IPS-NIHi11 (cell line): Measurements from ENCODE around the gene FGF11.

Source experiments
- DNase-seq: peaks from one replicate; pipeline ENCODE4 v3.0.0; 2012; ENCODE audit warnings: mixed read lengths, low spot score

The FGF11 gene

GRCh38 chr17:7408252-7408727 lies 31.0 kb upstream of the FGF11 start:
- no peak for DNase-seq

- DNase-seq = no peak
Observed at GRCh38 chr17:7408863-7409262, 30.4 kb upstream of the FGF11 start.

GRCh38 chr17:7409716-7410115 lies 29.6 kb upstream of the FGF11 start:
- no peak for DNase-seq

GRCh38 chr17:7410634-7411426 lies 28.5 kb upstream of the FGF11 start:
- no peak for DNase-seq

- DNase-seq = no peak
Observed at GRCh38 chr17:7411427-7411750, 27.9 kb upstream of the FGF11 start.

- DNase-seq = no peak
Observed at GRCh38 chr17:7413346-7413985, 25.8 kb upstream of the FGF11 start.

GRCh38 chr17:7414837-7415236 lies 24.5 kb upstream of the FGF11 start:
- no peak for DNase-seq

GRCh38 chr17:7415784-7416183 lies 23.5 kb upstream of the FGF11 start:
- DNase-seq = no peak

- no peak for DNase-seq
Observed at GRCh38 chr17:7416323-7416722, 23.0 kb upstream of the FGF11 start.

GRCh38 chr17:7417056-7417655 lies 22.2 kb upstream of the FGF11 start:
- no peak for DNase-seq

GRCh38 chr17:7418472-7419152 lies 20.7 kb upstream of the FGF11 start:
- no peak for DNase-seq

GRCh38 chr17:7419819-7420610 lies 19.3 kb upstream of the FGF11 start, which contains the start of gene SPEM1:
Gene SPEM1 (plus strand): TSS chr17:7420324. CDS start chr17:7420385, 61 bp downstream.
- no peak for DNase-seq

- no peak for DNase-seq
Observed at GRCh38 chr17:7421186-7421585, 18.1 kb upstream of the FGF11 start.

- DNase-seq = no peak
Observed at GRCh38 chr17:7423679-7424078, 15.6 kb upstream of the FGF11 start.

- DNase-seq = no peak
Observed at GRCh38 chr17:7425316-7425715, 14.0 kb upstream of the FGF11 start, which contains the start of gene SPEM2. Gene SPEM2 (plus strand): TSS chr17:7425616. CDS start chr17:7425689, 73 bp downstream.

- DNase-seq = no peak
Observed at GRCh38 chr17:7425756-7426155, 13.6 kb upstream of the FGF11 start.

GRCh38 chr17:7426203-7426863 lies 13.0 kb upstream of the FGF11 start:
- no peak for DNase-seq

GRCh38 chr17:7426896-7427489 lies 12.3 kb upstream of the FGF11 start:
- no peak for DNase-seq

GRCh38 chr17:7427549-7427948 lies 11.8 kb upstream of the FGF11 start:
- no peak for DNase-seq

GRCh38 chr17:7428557-7428956 lies 10.8 kb upstream of the FGF11 start, which contains the start of gene SPEM3:
Gene SPEM3 (plus strand): TSS chr17:7428857. CDS start chr17:7428903, 46 bp downstream.
- DNase-seq = no peak

- no peak for DNase-seq
Observed at GRCh38 chr17:7429722-7430121, 9.6 kb upstream of the FGF11 start.
